GM21825 (cell line): ENCODE data around the gene MADD.

Source experiments
- ATAC-seq: cut with Tn5 transposase; IDR thresholded peaks from one replicate; pipeline ENCODE4 v1.9.1; 2021; ENCODE audit warnings: mild to moderate bottlenecking, moderate library complexity; ENCODE audit not compliant: unreplicated experiment

MADD gene

DNA sequence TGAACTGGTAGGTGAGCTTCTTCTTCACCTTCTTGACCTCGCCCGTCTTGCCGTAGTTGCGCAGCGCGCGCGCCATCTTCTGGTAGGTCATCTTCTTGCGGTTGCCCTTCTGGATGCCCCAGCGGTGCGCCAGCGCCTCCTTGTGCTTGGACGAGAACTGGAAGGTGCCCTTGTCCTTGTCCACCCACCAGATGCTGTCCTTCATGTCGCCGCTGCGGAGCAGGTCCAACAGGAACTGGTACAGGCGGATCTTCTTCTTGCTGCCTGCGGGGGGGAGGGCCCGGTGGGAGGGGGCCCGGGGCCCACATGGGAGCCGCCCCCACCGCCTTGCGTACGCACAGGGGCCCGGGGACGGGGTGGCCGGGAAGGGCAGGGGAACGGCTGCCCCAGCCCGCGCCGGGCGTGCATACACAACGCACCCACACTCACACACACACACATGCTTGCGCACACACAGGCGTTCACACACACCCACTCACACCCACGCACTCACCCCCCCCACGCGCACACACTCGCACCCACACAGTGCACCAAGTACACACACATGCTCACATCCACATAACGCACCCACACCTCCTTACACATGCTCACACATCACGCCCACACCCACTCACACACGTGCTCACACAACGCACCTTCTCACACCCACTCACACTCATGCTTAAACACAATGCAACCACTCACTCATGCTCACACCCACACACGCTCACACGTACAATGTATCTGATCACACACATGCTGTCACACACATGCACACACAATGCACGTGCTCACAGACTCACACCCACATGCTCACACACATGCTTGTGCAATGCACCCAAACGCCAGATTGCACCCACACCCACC is 85.6 kb downstream of the MADD start:
- ATAC-seq: no peak

DNA sequence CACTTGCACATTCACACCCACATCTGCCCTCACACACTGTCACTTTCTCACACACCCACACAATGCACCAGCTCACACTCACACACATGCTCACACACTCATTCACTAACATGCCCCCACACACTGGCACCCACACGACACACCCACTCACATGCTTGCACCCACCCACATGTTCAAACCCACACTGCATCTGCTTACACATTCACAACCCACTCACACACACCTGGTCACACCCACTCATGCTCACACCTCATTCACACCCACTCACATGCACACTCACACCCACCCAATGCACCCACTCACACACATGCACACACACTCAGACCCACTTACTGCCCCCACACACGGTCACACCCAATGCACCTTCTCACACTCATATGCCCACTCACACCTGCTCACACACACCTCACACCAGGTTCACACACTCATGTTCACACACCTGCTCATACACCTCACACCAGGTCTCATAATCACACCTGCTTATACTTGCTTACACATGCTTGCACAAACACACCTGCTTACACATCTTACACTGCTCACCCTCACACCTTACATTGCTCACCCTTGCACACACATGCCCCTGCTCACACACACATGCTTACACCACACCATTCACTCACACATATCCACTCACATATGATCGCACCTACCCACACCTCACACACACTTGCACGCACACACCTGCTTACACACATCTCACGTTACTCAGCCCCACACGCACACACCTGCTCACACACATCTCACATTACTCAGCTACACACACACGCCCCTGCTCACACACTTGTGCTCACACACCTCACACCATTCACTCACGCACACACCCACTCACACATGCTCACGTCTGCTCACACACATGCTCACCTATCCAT is 86.4 kb downstream of the MADD start:
- ATAC-seq: no peak

DNA sequence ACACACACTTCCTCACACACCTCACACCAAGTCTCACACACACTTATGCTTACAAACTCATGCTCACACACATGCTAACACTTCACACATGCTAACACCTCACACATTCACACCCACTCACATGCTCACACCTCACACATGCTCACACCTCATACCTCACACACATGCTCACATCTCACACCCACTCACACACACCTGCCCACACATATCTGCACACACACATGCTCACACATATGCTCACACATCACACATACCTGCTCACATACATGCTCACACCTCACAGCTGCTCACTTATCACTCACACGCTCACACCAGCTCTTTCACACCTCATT is 87.0 kb downstream of the MADD start:
- ATAC-seq: no peak

DNA sequence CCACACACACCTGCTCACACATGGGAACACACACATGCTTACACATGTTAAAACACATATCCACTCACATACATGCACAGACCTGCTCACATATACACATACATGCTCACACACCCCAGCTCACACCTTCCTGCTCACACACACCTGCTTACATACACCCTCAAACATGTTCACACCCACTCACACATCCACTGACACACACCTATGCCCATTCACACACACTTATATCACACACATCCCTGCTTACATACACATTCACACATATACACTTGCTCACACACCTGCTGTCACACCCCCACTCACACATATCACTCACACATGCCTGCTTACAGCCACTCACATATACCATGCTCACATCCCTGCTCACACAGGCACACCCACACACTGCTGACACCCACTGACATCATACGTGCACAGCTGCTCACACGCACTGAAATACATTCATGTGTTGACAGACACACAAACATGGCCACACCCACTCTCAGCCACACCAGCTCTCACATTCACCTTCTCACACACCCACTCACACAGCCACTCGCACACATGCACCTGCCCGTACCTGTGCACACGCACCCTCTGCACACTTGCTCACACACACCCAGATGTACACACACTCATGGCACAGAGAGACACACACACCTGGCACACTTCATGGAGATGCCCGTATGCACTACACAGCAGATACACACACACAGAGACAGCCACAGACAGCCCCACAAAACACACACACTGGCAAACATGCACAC is 88.2 kb downstream of the MADD start:
- ATAC-seq: no peak

DNA sequence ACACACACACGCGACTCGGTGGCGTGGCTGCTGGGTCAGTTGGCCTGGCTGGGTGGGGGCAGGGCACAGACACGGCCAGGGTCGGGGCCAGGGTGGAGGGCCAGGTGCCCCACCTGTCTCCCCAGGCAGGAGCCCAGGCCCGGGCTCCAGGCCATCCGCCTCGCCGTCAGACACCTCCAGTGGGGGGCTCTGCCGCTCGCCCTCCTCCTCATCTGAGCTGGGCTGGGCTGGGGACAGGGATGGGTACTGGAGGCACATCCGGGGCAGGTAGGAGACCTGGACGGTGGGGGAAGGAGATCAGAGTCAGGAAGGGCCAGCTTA is 88.8 kb downstream of the MADD start:
- no peak for ATAC-seq

DNA sequence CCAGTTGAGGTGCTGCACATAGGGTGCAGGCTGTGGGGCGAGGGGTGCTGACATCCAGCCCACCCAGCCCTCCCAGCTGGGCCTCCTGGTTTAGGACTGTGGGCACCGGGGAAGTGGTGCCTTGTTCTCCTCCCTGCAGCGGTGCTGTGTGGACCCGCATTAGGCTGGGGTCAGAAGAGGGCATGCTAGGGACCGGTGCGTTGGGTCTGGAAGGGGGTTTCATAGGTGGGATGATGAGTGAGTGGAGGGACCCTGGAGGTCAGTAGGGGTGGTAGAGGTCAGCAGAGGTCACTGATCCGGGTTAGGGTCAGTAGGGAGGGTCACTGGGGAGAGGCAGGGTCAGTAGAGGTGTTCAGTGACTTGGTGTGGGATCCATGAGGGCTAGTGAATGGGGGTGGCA is 89.2 kb downstream of the MADD start:
- no peak for ATAC-seq

DNA sequence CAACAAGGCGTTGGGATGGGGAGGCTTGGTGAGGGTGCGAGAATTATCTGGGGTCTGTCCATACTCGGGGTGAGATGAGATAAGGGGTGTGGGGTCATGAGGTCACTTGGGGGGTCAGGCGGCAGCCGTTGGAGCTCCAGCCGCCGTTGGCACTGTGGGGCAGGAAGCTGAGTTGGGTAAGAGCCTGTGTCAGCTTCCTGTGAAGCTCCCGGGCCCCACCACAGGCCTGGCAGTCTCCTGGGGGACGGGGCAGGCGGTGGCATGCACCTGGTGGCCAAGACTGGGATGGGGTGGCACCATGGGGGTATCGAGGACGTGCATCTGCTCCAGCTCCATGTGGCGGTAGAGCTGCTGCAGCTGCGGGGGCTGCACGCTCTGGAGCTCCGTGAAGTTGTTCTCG is 89.7 kb downstream of the MADD start:
- no peak for ATAC-seq

DNA sequence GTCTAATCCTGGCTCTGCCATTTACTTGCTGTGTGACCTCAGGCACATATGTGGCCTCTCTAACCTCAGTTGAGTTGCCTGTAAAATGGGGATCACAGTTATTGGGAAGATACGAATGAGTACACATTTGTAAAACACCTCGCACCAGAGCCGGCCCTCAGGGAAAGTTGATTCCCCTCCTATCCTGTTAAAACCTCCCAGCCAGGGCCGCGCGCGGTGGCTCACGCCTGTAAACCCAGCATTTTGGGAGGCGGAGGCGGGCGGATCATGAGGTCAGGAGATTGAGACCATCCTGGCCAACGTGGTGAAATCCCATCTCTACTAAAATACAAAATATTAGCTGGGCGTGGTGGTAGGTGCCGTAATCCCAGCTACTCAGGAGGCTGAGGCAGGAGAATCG is 90.4 kb downstream of the MADD start:
- ATAC-seq: no peak

DNA sequence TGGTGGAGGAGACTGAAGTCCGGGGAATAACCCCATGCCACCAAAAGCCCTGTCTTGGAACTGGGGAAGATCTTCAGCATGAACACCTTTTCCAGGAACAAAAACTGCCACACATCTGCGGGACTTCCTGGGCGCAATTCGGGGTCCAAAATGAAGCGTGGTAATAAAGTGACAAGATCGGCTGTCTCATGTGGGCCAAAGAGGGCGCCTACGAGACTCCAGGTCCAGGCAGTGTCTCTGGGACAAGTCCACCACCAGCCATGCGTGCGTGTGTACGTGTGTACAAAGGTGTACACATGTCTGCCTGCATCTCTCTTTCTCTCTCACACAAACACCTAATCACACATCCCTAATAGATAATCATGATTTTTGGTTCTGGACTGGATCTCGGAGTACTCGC is 91.5 kb downstream of the MADD start:
- ATAC-seq: no peak

DNA sequence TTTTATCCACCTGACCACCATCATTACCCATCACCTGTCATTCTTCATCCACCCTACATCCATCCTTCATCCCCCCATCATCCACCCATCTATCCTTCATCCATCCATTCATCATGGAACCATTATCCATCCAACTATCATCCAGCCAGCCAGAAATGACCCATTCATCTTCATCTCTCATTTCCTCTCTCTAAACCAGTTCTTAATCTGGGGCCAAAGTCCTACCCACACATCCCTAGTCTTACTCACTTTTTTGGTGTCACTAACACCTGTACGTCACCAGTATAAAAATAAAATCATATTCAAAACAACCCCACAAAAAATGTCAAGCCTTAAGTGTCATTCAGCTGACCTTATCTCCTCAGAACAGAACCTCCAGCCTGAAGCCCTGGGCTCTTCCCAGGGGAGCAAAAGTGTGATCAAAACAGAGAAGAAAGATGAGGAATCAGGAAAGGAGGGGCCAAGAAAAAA is 96.1 kb downstream of the MADD start:
- ATAC-seq: no peak

DNA sequence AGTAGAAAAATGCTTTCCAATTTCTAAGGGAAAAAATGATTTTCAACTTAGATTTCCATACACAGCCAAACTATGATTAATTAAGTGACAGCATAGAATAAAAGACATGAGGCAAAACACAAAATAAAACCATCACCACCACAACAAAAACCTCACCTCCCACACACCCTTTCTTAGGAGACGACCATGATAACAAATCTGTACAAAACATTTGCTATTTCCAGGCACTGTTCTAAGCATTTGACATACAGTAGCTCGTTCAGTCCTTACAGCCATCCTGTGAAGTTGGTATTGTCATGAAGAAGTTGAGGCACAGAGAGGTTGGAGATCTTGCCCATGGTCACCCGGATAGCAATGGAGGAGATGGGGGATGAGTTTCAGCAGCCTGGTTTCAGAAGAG is 99.7 kb downstream of the MADD start:
- ATAC-seq: no peak

DNA sequence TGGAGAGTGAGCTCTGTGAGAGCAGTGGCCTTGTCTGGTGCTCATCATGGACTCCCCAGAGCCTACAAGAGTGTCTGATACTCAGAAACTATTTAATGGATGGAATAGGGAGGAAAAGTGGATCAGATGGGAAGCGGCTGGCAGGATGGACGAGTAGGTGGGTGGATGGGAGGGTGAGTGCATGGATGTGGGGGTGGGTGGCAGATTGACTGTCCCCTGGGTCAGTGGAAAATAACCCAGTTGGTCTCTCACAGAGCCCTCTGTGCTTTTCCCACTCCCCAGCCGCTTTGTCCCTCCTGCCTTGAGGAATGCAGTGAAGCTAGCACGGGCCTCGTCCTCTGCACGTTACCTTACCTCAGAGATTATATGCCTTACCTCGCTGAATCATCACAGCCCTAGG is 102.5 kb downstream of the MADD start:
- no peak for ATAC-seq

DNA sequence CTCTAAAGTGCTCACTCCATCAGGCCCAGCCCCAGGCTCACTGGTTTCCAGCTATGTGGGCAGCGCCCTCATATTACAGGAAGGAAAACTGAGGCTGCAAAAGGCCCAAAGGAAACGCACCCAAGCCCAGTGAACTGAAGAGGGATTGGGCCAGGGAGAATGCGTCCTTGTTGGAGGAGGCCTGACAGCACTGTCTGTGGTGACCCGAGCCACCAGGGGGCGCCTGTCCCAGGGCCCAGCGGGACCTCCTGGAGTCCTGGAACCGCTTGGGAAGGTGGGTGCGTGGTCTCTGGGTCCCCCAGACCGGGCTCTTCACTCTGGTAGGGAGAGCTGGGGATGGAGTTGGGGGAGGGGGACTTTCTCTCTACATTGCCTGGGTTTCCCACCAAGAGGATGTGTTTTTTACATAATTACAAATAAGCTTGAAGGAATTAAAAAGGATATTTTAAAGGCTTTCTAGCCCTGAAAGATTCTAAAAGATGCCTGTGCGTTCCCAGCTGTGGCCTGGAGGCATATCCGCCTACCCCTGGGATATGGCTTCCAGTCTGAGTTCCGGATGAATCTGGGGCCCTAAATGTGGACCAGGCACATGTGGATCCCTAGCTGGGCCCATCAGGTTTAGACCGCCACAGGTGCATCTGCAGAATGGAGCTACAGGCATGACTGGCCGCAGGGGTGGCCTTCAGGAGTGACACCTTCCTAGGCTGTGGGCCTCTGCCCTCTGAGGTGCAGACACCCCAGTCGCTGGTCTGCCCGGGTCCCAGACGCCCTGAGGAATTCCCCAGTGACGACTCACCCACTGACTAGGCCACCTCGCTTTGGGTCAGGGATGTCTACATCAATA is 104.2 kb downstream of the MADD start:
- ATAC-seq: no peak

DNA sequence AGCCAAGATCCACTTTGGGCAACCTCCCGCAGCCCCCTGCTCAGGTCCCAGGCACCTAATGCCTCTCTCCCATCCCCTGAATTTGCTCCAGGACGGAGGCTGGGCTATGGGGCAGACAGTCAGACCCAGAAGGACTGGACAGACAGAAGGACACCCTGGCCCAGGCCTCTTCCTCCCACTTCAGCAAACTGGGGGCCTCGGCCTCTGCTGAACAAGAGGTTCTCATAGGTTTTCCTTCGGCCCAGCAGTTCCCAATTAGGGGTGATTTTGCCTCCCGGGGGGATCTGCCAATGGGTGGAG is 104.7 kb downstream of the MADD start:
- ATAC-seq: no peak

DNA sequence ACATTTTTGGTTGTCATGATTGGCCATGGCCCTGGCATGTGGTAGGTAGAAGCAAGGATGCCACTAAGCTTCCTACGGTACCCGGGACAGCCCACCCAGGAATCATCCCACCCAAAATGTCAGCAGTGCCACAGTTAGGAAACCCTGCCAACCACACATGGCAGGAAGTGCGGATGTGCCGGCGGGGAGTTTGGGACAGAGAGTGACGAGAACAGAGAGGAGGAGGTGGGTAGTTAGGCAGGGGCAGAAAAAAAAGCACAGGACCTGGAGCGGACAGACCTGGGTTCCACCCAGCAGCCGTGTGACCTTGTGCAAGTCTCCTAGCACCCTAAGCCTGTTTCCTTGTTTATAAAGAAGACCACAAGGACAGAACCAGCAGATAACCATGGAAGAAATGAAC is 105.1 kb downstream of the MADD start:
- ATAC-seq: no peak

DNA sequence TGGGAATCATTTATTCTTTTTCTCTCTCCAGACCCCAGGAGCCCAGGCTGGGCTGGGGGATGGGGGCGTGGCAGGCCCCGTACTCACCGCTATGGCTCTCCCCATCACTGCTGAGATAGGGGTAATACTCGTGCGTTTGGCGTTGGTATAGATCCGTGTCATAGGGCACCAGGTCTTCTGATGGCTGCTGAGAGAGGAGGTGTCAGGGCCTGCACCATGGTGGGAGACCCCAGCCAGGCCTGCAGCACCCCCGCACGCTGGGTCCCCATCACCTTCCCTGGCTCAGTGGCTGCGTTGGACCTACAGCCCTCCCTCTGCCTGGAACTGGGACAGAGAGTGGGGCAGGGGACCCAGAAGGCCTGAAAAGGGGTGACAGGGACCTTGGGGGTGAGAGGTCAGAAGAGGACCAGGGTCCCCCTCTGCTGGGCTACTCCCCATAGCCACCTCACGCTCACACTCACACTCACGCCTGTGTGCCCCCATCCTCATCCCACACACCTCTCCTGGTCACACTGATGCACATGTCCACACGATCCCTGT is 105.7 kb downstream of the MADD start:
- ATAC-seq: no peak

DNA sequence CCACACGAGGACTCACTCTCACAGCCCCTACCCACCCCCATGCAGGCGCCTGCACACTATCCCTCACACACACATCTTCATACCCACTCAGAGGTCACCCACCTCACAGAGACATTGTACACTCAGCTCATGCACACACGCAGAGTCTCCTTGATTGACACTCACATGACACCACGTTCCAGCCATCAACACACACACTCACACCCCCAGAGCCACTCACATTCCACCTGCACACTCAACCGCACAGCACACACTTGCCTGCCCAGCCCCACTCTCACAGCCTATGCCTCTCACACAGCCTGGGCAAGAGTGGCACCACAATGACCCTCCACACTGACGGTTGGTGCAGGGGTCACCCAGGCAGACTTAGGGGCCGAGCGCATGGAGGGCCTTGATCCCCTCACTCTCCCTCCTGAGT is 106.2 kb downstream of the MADD start:
- no peak for ATAC-seq

DNA sequence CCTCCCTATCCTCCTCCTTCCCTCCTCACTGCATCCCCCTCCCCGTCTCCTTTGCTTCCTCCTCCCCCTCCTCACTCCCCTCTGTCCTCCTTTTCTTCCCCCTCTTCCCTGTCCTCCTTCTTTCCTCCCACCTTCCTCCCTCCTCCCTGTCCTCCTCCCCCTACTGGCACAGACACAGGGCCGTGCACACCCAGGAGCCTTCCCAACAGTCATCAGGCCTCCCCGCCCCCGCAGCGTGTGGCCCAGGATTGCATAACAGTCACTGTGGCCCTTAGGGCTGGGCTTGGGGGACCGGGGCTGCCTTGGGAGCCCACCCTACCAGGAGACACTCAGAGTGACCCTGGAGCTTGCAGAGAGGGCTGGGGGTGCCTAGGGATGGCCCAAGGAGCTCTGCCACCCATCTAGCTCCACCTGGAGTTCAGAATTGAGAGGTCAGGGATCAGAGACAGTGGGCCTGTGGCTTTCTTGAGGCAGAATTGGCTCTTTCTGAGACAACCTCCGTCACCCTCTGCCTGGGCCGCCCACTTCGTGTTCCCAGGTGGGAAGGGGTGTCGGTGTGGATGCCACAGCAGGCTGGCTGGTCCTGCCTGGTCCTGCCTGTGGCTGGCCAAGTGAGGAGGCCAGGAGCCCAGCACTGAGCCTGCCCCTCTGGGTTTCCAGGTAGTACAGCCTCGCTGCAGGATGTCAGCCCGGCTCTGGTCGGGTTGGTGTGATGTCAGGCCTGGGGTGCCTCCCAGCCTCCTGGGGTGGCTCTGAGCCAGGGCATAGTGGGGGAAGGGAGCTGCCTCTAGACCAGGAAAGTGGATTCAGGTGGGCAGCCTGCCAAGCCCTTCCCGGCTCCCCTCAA is 106.8 kb downstream of the MADD start:
- no peak for ATAC-seq

DNA sequence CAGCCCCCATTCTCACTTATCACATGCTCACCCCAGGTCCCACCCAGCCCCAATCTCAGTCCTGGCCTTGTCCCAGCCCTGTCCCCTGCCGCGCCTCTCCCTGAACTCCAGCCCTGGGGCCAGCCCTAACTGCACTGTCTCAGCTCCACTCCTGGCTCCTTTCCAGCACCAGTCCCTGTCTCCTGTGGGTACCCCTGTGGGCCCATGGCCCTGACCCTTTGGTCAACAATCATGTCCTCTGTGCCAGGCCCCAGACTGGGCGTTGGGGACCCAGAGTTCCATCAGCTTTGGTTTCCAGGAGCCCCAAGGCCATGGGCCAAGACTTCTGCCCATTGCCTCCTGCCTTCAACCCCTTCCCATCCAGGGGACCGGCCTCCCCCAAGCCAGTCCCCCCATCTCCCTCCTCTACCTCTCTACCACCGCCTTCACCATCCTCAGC is 107.7 kb downstream of the MADD start:
- ATAC-seq: no peak
